Suprapubic skin (tissue), 4 donors: ENCODE measurements around the gene USP38.

ENCODE experiments used
- EP300 ChIP-seq: sonication (generic); formaldehyde crosslinking; IDR thresholded peaks from one replicate; pipeline ENCODE4 v1.6.1; 2017; ENCODE audit warnings: antibody characterized with exemption
- POLR2AphosphoS5 ChIP-seq, 3 donors: sonication (generic); formaldehyde crosslinking; IDR thresholded peaks; one replicate each; pipeline ENCODE4 v1.6.1; 2017; ENCODE audit warnings: antibody characterized with exemption in 3 of 3
- TF ChIP-seq, protein P1 (sequence below), 2 donors: fragments of 200-600 bp in 1 of 2; fragments of 450-650 bp in 1 of 2; sonication (generic) in 1 of 2; IDR thresholded peaks; one replicate each; pipeline ENCODE4 v1.5.1; 2016 to 2019; ENCODE audit warnings: antibody characterized with exemption in 2 of 2, mild to moderate bottlenecking in 1 of 2, moderate library complexity in 1 of 2

DNA sequence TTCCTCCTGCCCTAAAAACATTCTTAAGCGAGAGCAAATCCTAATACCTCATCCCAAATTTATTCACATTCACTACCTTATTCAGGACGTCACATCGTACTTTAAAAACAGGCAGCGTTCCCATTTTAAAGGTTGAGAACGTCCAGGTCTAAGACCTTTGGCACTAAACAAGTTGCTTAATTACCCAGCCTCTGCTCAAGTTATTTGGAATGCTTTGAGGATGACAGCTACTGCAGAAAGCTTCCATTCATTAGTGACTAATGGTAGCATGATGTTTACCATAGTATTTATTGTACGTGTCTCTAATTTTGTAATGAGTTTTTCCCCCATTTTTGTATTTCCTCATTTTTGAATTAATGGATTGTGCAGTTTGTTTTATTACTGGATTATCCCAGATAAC is 1.5 kb downstream of the USP38 start:
- TF ChIP-seq, protein P1, sequence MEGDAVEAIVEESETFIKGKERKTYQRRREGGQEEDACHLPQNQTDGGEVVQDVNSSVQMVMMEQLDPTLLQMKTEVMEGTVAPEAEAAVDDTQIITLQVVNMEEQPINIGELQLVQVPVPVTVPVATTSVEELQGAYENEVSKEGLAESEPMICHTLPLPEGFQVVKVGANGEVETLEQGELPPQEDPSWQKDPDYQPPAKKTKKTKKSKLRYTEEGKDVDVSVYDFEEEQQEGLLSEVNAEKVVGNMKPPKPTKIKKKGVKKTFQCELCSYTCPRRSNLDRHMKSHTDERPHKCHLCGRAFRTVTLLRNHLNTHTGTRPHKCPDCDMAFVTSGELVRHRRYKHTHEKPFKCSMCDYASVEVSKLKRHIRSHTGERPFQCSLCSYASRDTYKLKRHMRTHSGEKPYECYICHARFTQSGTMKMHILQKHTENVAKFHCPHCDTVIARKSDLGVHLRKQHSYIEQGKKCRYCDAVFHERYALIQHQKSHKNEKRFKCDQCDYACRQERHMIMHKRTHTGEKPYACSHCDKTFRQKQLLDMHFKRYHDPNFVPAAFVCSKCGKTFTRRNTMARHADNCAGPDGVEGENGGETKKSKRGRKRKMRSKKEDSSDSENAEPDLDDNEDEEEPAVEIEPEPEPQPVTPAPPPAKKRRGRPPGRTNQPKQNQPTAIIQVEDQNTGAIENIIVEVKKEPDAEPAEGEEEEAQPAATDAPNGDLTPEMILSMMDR (IDR thresholded peaks at IDR 0.05): no peak
- TF ChIP-seq POLR2AphosphoS5 (IDR thresholded peaks at IDR 0.05) (no peak), EP300 (no peak)
